GM19035 (cell line): ENCODE results near the gene FAT2.

Source experiments
- ATAC-seq: cut with Tn5 transposase; IDR thresholded peaks from one replicate; pipeline ENCODE4 v1.9.1; 2021; ENCODE audit not compliant: unreplicated experiment

The FAT2 gene, protein sequence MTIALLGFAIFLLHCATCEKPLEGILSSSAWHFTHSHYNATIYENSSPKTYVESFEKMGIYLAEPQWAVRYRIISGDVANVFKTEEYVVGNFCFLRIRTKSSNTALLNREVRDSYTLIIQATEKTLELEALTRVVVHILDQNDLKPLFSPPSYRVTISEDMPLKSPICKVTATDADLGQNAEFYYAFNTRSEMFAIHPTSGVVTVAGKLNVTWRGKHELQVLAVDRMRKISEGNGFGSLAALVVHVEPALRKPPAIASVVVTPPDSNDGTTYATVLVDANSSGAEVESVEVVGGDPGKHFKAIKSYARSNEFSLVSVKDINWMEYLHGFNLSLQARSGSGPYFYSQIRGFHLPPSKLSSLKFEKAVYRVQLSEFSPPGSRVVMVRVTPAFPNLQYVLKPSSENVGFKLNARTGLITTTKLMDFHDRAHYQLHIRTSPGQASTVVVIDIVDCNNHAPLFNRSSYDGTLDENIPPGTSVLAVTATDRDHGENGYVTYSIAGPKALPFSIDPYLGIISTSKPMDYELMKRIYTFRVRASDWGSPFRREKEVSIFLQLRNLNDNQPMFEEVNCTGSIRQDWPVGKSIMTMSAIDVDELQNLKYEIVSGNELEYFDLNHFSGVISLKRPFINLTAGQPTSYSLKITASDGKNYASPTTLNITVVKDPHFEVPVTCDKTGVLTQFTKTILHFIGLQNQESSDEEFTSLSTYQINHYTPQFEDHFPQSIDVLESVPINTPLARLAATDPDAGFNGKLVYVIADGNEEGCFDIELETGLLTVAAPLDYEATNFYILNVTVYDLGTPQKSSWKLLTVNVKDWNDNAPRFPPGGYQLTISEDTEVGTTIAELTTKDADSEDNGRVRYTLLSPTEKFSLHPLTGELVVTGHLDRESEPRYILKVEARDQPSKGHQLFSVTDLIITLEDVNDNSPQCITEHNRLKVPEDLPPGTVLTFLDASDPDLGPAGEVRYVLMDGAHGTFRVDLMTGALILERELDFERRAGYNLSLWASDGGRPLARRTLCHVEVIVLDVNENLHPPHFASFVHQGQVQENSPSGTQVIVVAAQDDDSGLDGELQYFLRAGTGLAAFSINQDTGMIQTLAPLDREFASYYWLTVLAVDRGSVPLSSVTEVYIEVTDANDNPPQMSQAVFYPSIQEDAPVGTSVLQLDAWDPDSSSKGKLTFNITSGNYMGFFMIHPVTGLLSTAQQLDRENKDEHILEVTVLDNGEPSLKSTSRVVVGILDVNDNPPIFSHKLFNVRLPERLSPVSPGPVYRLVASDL (N-terminal part only)

DNA sequence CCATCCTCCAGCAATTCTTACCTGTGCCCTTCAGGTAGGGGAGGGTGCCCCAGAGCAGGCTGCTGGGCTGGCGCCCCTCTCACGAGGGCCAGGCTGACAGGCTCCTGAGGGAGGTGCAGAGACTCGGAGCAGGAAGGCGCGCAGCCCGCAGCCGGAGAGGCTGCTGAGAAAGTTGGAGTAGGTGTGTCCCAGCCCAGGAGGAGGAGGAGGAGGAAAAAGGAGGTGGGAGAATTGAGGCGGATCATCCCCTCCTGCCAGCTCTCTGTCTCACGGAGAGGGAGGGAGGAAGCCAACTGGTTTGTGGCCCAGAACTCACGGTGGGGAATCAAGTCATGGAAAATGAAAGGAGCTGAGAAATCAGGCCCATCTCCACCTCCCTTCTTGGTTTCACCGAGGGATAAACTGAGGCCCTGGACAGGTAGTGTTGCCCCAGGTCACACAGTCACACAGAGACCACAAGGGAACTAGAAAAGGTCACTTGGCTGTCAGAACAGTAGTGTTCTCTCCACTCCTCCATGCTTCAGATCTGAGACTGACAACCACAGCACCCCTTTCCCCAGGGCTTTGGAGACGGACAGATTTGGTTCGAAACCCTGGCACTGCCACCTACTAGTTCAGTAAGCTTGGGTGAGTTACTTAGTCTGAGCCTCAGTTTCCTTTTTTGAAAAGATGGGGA is at the start of gene FAT2:
Gene FAT2 (minus strand): TSS at position 188 of the 676 bp plus-strand sequence. CDS start 22,400 bp downstream, outside the sequence.
- ATAC-seq = no peak

DNA sequence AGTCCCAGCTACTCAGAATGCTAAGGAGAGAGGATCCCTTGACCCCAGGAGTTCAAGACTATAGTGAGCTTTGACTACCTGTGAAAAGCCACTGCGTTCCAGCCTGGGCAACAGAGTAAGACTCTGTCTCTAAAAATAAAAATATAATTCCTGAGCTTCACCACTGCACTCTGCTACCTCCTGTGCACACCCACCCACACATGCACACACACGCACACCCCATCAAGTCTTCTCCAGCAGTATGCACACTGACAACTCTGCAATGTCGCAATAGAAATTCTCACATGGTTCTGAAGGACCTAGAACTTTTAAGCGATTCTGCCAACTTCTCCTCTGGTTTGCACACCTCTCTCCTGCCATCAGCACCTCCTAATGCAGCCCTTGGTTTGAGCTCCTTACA is 47.5 kb upstream of the FAT2 start:
- ATAC-seq = no peak

DNA sequence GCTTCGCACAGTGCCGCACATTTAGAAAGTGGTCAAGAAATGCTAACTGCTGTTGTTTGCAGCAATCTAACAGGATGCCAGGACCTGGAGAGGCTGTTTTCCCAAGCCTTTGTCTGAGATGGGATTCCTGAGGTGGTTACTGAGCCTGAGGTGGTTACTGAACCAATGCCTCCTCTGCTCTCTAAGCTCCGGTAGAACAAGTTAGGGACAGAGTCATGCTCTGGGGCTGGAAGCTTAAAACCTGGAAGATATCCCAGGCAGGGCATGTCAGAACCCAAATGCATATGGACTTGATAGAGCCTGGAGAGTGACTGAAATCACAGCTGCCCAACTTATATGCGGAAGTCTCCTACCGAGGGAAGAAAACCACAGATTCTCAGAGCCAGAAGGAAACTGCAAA is 46.5 kb upstream of the FAT2 start:
- ATAC-seq = no peak

DNA sequence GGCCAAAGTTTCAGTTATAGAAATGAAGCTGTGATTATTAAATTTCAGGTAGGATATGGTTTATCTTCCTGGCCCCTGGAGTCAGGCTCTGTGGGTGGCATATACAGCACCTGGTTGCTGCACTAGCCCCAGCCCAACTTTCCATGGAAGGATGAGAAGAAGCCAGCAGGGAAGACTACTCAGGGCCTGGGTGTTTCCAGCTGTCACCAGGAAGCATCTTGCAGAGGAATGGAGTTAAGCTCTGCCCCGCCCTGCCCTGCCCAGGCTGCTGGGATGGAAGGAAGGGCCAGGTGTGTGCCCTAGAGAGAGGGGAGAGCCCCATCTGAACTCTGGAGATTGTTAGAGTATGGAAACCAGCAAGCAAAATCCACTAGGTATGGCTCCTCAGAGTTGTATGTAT is 42.8 kb upstream of the FAT2 start:
- no peak for ATAC-seq

DNA sequence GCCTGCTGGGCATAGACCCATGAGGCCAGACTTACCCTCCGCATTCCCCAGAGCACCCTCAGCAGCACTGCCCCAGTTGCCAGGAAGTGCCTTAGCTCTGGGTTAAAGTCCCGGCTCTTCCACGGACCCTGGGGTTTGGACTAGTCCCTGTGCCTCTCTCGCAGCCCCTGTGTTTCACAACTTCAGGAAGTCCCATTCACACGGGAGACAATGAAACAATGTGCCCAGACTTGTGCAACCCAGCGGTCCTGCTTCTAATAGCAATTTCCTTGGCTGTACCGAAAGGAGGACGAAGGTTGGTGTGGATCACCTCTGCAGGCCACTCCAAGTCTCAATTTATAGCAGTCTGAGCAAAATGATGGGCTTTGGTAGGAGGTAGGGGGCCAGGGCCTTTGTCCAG is 41.8 kb upstream of the FAT2 start:
- ATAC-seq = no peak

DNA sequence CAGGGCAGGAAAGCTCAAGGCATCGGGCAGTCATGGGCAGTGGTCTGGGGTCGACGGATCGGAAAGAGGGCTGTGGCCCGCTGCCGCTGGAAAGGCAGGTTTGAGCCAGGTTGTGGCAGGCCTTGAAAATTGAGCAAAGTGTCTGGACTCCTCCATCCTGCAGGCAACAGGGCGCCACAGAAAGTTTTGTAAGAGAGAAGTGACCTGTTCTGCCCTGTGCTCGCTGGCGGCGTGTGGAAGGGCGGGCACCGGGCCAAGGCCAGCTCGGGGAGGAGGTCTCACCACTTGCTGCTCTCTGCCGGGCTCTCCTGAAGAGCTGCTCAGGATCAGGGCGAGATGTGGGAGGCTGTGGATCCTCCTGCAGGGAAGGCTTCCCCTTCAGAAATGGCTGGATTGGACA is 41.4 kb upstream of the FAT2 start:
- no peak for ATAC-seq

DNA sequence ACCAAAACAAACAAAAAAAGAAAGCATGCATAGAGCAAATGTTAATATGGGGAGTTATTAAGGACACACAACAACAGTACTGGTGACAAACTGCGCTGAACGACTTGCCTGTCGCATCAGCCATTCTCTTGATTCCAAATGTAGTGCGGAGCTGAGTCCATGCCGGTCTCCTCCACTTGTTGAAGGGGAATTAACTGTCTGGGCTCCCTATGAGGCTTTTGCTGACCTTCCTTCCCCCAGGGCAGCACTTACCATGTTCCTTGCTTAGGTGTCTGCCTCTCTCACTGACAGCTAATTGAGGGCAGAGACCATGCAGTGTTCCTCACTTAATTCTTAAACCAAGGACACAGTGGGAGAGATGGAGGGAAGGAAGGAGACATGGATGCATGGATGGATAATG is 40.8 kb upstream of the FAT2 start:
- no peak for ATAC-seq

DNA sequence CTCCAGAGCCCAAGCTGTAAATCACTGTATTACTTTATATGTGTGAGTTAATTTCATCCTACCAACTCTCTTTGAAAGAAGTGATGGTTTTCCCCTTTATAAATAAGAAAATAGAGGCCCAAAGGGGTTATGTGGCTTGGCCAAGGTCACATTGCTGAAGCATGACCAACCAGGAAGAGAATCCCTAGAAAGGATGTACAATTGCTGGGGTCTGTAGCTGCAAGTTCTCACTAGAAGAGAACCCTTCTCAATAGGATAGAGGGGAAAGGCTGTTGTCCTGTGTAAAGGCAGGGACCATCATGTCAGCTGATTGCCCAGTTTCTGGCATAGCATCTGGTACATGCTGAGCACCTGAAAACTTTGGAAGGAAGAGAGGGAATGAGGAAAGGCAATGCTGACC is 39.0 kb upstream of the FAT2 start:
- ATAC-seq = no peak

DNA sequence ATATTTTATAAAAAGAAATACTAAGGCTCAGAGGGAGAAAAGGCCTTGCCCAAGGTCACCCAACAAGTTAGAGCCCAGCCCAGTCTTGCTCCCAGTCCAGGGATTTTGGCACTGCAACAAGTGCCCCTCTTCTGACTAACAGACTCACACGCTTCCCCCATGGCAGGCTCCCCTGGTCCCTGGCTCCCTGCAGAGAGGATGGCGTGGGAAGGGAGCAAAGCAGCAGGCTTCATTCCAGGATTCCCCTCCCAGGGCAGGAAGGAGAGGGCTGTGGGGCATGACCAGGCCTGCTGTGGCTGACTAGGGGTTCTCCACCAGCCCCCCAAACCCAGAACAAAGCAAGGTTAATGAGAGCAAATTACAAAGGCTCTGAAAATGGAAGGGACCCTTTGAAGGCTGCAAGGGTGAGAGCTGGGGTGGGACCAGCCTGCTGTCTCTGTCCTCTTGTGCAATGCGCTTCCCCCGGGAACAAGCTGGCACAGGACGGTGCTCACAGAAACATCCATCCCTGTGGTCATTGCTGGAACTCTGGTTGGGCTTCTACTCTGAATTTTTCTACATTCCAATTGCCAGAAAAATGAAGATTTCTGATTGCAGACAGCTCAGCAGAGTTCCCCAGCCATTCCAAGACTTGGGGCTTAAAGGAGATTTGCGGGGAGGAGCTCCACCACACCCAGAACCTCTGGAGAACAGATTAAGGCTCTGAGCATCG is 37.1 kb upstream of the FAT2 start:
- ATAC-seq = no peak

DNA sequence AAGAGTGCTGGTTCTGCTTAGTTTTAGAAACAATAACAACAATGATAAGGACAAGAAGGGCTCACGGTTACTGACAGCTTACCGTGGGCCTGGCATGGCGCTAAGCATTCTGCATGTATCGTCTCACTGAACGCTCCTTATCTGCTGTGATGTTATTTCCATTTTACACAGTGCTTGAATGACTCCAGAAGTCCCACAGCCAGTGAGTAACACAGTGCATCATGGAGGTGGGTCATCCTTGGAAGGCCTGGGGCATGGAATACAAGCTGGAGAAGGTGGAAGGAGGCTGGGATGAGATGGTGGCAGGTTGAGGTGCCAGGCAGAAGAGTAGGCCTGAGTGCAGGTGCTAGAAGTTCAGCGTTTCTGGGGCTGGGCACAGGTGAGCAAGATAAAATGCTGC is 36.5 kb upstream of the FAT2 start:
- no peak for ATAC-seq

DNA sequence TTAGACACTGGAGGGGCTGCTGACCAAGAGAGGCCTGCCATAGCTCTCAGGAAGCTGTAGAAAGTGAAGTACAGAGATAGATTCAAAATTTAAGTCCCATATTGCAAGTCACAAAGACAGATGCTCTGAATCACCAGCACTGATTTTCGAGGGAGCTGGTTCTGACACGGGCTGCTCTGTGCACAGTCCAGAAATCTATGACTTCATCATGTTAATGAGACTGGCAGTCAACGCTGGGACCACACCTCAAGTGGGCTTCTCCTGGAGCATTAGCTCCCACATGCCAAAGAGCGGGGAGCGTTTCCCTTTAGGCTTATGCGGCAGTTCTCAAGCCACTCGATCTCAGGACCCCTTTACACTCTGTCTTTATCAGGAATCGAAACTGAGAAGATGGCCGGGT is 34.2 kb upstream of the FAT2 start:
- no peak for ATAC-seq

DNA sequence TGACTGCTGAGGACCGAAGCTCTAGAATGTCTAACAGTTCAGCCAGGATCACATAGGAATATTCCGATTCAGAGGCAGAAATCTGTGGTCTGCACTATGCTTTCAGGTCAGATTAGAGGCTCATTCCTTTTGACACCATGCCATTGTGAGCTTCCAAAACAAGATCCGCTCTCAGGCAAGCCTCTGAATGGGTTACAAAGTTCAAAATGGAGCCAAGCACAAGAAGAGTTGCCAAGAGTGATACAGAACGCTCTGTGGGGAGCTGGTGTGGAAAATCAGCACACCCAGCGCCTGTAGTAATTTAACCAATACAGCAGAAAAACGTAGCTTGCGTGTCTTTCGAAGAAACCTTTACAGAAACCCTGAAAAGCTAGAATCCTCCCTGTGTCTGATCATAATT is 33.3 kb upstream of the FAT2 start:
- no peak for ATAC-seq

DNA sequence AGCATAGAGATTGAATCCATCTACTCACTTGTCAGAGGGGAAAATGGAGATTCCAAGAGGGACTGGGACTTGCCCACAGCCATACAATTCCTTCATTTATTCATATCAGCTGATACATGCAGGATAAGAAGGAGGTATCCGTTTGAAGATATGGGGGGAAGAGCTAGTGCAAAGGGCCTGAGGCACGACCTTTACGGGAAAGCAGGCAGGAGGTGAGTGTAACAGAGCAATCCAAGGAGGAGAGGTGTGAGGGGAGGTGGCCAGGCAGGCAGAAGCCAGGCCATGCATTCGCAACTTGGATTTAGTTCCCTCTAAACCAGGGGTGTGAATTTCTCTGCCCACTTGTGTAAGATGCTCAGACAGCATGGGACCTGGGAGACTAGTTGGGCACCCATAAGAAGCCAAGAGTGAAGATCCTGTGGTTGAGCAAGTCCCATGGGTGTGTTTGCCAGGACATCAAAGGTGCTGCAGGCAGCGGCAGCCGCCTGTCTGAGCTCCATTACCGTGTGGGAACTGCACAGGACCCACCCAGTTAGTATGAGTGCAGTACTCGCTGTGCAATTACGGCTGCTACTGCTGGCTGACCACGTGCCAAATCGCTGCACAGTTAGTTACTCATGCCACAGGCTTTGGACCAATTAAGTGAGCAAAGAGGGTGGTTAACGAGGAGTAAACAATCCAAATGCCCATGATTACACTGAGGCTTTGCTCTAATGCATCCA is 31.4 kb upstream of the FAT2 start:
- ATAC-seq = no peak

DNA sequence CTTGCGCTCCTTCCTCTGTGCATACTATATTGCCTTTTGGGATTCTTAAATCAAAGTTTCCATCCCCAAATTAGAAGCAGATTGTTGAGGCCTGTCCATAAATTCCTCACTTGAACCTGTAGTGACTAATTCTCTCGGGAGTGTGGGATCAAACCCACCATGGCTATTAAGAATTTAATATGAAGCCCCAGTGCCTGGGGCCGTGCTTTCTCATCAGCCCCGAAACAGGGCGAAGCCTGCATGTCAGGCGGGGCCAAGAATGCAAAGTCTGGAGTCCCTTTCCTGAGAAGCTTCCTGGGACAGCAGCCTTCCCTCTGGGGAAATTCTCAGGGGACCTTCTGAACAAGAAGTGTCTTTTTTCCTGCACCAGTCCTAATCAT is 29.3 kb upstream of the FAT2 start:
- no peak for ATAC-seq

DNA sequence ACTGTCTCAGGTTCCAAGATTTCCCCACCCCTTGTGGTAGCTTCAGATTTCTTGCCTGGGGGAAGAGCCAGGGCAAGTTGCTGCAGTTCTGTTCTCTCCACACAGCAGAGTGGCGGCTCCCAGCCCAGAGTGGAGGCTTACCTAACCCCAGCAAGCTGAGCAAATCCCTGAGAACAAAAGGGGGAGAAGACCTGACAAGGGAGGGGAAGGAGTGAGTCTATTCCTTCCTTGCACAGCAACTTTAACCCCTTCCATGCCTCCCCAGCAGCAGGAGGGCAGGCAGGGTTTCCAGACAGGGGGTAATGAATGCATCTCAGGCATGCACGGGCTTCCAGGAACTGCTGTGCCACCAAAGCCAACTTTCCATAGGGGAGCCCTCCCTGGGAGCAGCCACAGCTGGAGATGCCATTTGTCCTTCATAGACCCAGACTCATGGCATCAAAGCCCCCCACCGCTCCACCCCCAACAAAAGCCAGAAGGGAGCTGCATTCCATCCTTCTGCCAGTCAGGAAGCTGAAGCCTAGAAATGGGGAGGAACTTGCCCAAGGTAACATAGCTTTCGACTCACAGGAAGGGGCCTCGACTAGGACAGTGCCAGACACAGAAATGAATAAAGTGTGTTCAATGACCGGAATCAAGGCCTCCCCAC is 28.8 kb upstream of the FAT2 start:
- no peak for ATAC-seq

DNA sequence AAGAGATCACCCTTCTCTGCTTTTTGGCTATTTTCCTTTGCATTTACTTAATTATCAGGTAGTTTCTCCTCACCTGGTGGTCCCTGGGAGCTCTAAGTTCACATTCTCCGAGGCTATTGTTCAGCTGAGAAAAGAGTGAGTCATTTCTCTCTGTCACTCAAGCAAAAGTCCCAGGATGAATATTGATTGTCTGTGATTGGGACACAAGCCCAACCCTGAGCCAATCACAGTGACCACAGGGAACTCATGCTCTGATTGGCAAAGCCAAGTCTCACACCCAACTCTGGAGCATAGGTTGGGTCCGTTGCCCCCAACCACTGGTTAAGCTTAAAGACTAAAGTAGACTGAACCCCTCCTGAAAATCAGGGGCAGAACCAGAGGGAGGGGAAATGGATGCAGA is 27.8 kb upstream of the FAT2 start:
- no peak for ATAC-seq

DNA sequence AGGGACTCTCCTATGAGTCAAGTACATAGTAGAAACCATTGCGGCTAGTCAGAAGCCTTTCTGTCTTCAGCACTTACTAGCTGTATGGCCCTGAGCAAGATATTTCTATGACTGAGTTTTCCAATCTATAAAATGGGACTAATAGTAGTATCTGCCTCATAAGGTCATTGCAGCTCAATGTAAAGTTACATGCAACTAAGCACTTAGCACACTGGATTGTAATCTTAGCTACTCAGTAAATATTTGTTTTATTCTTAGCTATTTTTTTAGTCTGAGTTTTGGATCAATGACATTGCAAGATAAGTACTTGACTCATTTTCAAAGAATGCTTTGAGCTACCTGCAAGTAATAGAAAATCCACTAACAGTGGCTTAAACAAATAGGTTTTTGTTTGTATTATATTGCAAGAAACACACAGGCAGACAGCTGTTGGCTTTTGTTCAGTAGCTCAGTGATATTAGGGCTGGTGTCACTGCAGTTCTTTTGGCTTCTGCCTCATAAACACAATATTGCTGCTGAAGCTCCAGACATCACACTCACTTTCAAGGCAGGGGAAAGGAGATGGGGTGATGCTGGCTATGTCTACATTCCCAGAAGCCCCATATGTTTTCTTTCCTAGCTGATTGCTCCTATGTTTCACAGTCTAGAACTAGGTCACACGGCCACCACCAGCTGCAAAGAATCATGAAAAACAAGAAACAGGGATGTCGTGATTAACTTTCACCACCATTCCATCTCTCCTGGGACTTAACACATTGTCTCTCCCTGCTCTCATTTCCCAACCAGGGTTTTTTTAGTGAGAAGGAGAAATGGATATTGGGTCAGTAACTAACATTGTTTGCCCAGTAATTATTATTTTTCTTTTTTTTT is 26.9 kb upstream of the FAT2 start:
- ATAC-seq = no peak

DNA sequence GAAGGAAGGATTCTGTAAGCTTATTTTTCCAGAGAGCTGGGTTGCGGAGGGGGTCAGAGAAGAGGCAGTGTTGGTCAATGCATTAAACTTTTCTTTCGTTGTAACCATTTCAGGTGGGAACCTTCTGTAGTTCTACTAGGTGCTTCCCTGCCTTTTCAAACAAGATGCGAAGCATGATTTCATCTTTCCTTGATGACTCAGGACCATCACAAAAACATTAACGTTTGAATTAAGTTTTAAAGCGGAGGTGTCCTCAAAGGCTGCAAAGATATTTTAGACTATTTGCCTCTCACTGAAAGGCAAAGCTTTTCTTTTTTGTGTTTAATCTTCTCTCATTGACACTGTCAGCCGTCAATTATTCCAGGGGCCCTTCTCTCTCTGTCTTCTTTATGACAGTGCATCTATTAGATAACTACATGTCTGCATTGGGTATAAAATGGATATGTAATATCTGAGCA is 26.3 kb upstream of the FAT2 start:
- no peak for ATAC-seq
